GM13977 (cell line): ENCODE results near the gene CLEC16A.

ENCODE experiments used
- DNase-seq: peaks from one replicate; pipeline ENCODE4 v3.0.0; 2012; ENCODE audit warnings: low spot score
- CTCF ChIP-seq: IDR thresholded peaks from 2 replicates; pipeline ENCODE4 v1.5.1; 2012; ENCODE audit warnings: mild to moderate bottlenecking, control low read depth; ENCODE audit not compliant: insufficient read depth; ENCODE audit errors: extremely low read depth, missing control alignments
- in situ Hi-C: fragments of 300-500 bp; cut with MboI; formaldehyde crosslinking; loops from one replicate; pipeline ENCODE4 v1.12.0; 2022; ENCODE audit warnings: low sequenced_read_pairs, low pct_unique_long_range_greater_than_20kb, mixed read lengths, inconsistent platforms; ENCODE audit not compliant: unreplicated experiment

The CLEC16A gene

GRCh38 chr16:11023262-11024039 lies 79.1 kb downstream of the CLEC16A start:
- TF ChIP-seq CTCF, result no peak
- DNase-seq, result no peak
- in situ Hi-C loops, result no loop called here

GRCh38 chr16:11024333-11025053 lies 80.1 kb downstream of the CLEC16A start:
- TF ChIP-seq CTCF, result no peak
- DNase-seq, result no peak
- in situ Hi-C loops, result no loop called here

- DNase-seq, result peak; percentile 56
- TF ChIP-seq CTCF, result no peak
- in situ Hi-C loops, result no loop called here
These were observed 80.8 kb downstream of the CLEC16A start for GRCh38 chr16:11025120-11025531.

GRCh38 chr16:11029948-11030347 lies 85.6 kb downstream of the CLEC16A start:
- DNase-seq, result no peak
- in situ Hi-C loops, result no loop called here
- no peak for TF ChIP-seq CTCF

- no peak for DNase-seq
- TF ChIP-seq CTCF, result no peak
- in situ Hi-C loops, result no loop called here
These were observed 86.7 kb downstream of the CLEC16A start for GRCh38 chr16:11030990-11031510.

GRCh38 chr16:11032000-11032921 lies 87.9 kb downstream of the CLEC16A start:
- in situ Hi-C loops, result no loop called here
- DNase-seq, result no peak
- TF ChIP-seq CTCF, result no peak
